GM18907 (cell line): Measurements from ENCODE around the gene UNC5C.

Source experiments
- ATAC-seq: cut with Tn5 transposase; IDR thresholded peaks from one replicate; pipeline ENCODE4 v1.9.1; 2021; ENCODE audit warnings: mild to moderate bottlenecking, moderate library complexity; ENCODE audit not compliant: unreplicated experiment

The UNC5C gene

DNA sequence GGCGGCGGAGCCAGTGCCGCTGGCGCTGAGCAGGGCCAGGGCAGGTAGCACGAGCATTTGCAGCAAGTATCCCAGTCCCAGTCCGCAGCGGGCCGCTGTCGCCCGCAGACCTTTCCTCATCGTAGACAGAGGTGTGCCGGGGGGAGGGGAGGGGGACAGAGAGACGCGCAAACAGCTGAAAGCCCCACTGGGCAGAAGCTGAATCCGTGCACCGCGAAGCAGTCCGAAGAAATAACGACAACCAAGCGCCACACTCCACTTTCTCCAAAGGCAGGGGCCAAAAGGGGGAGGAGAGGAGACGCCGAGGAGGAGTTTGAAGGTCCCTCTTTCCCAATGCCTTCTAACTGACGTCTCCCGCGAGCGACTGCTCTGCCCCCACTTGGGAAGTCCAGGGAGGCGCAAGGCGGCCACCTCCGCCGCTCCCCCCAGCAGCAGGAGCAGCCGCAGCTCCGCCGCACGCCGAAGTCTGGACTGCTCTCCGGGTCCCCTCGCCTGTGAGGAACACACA lies at the start of gene UNC5C:
Gene UNC5C (minus strand): TSS at position 236 of the 508 bp plus-strand sequence.
- peak; percentile 6 for ATAC-seq

DNA sequence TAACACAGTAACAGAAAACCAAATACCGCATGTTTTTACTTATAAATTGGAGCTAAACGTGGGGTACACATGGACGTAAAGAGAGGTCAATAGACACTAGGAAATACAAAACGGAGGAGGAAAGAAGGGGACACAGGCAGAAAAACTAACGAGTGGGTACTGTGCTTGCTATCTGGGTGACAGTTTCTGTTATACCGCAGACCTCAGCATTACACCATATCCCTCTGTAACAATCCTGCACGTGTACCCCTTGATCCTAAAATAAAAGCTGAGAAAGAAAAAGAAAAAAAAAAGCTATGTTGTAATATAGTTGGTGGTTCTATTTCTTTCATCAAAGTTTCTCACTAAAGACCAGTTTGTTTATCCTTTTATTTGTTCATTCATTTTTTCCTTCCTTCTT lies 47.9 kb upstream of the UNC5C start:
- ATAC-seq = no peak

DNA sequence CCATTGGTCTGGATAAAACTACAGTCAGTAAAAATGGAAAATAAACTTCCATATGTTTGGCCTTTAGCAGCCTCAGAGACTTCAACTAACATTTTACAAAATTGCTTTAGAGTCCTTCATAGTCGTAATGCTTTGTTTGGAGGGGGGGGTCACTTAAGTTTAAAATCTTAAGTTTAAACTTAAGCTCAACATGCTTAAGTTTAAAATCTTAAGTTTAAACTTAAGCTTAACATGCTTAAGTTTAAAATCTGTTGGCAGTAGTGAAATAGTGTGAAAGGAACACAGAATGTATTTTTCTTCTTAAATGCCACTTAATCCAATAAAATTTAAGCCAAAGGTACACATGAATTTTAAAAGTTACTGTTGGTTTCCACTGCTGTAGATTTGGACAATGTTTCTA lies 45.9 kb upstream of the UNC5C start:
- no peak for ATAC-seq

DNA sequence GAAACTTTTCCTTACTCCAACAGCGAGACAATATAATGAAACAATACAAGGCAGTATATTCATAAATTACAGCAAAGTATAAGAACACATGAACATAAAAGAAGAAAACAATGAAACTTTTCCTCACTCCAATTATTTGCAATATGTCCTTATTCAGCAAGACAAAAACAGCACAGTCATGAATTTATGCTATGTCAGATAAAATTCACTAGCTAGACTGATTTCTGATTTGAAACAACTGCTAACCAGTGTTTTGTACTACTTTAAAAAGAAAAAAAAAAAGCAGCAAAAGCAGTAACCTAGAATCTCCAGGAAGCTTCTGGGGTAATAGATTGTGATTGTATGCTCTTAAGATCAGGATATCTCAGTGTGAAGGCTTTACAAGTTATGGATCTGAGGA lies 45.2 kb upstream of the UNC5C start:
- no peak for ATAC-seq

DNA sequence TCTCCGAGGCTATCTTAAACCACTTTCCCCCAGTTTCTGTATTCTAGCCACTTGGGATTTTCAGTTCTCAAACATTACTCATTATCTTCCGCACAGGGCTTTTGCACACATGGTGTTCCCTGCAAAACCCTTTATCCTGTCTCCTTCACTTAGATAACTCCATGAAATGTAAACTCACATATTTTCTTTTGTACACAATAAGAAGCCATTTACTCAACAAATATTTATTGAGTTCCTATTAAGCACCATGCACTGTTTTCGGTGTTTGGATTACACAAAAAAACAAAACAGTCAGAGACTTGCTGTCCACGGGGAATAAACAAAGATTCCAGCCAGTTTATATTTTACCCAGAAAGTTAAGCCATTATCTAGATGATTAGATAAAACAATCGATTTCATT lies 42.5 kb upstream of the UNC5C start:
- ATAC-seq = no peak

DNA sequence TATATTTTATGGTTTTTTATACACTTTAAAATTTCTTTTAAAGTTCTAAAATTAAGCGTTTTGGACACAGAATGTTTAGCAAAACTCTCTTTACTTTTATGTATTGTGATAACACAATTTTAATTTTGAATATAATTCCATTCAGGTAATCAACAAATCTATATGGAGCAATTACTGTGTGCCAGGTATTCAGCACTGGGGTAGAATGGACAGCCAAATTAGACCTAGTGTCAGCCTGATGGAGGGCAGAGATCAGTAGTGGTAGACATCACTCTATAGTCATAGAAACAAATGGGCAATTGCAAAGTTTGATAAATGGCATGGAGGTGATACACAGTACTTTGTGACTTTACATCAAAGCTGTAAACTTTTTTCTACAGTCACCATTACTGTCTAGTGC lies 41.8 kb upstream of the UNC5C start:
- no peak for ATAC-seq

DNA sequence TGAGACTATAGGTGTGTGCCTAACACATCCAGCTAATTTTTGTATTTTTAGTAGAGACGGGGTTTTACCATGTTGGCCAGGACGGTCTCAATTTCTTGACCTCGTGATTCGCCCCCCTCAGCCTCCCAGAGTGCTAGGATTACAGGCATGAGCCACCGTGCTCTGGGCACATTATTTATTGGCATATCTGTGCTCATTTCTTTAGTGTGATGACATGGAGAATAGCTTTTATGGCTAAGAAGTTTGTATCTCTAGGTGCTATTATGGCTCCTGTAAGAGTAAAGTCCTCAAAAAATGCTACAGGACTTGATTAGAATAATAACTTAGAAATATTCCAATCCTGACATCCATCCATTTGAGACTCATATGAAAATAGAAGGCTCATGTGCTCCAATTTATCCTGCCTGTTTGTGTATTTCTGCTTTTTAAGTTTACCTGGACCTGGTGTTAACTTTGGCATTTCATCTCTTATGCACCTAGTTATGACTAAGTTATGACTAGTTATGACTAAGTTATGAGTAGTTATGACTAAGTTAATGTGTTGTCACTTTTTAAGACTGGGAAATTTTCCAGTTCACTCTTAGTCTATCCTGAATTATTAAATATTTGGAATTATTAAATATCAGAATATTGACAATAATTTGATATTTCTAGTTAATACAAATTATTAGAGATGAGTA lies 36.4 kb upstream of the UNC5C start:
- ATAC-seq = no peak

DNA sequence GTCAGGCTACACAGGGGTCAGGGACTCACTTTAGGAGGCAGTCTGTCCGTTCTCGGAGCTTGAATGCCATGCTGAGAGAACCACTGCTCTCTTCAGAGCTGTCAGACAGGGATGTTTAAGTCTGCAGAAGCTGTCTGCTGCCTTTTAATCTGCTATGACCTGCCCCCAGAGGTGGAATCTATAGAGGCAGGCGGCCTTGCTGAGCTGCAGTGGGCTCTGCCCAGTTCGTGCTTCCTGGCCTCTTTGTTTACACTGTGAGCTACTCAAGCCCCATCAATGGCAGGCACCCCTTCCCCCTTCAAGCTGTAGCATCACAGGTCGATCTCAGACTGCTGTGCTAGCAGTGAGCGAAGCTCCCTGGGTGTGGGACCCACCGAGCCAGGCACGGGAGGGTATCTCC lies 31.5 kb upstream of the UNC5C start:
- no peak for ATAC-seq

DNA sequence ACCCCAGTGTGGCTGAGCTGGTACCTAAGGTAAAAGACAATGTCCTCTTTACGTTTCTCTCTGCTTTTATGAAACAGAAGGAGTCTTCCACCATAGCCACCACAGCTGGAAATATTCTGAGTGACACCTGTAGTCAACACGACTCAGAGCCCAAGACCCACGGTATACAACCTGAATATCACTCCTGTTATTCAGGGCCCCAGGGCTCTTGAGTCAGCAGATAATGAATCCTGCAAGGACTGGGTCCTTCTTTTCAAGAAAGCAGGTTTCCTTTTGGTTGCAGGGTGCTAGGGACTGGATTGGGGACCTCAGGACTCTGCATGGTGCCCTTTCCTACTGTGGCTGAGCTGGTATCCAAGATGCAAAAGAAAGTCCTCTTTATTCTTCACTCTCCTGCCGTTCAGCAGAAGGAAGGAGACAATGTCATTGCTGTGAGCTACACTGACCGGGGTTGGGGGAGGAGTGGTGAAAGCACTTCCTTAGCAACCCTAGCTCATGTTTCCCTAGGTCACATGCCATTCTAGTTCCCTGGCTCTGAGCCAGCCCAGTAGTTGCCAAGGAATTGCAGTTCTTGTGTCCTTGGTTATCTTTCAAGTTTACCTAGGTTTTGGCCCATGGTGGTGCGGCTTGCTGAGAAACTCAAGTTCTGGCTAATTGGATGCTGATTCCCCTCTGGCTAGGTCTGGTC lies 23.7 kb upstream of the UNC5C start:
- ATAC-seq = no peak

DNA sequence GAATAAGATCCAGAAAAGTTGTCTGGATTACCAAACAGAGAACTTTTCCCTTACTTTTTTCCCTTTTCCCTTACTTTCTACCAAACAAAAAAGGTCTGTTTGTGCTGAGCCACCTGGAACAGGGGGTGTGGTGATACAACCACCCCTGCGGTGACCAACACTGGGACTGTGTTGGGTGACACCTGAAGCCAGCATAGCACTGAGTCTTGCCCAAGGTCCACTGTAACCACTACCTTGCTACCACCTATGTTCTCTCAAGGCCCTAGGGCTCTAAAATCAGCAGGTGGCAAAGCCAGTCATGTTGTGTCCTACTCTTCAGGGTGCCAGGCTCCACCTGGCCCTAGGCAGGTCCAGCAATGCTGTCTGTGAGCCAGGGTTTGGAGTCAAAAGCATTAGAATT lies 22.8 kb upstream of the UNC5C start:
- no peak for ATAC-seq

DNA sequence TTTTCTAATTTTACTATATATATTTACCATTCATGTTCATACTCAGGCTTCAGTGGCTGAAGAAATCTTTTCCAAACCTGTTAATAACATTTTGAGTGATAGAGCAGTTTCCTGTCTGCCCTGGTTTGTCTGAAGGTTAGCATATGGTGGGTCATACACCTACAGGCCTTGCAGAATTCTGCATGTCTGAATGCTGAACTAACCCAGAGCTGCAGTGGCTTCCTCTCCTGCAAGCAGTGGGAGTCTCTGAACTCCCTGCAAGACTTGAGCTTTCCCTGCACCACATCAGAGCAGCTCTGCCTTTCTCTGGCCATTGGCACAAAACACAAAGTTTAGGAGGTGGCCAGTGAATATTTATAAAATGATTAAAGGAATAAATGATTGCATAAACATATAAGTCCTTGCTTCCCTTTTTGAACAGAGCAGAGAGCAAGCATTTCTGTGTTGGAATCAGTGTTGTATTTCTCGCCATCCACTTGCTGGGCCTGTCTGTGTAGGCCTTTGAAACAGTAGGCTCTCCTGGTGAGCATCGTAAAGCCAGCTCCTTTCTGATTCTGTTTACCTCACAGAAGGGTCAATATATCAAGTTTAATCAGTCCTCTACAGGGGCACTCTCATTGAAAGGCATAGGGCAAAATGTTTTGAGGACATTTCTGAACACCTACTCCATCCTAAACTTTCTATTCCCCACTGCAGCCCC lies 15.0 kb upstream of the UNC5C start:
- ATAC-seq = no peak

DNA sequence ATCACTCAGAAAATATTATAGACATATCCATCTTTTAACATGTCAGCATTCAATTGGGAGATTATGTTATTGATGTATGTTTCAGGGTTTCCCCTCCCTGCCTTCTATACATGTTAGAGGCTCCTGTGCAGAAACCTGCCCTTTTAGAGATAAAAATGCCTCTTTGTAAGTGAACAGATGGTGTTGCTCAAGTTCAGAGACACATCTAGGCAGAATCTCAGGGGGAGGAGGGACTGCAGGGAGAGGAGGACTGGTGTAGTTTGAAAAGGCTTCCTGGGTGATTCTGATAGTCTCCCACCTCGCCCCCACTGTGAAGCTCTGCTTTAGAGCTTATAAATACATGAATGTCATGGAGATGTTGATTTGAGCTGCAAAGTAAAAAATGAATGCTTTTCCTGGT lies 12.0 kb upstream of the UNC5C start:
- ATAC-seq = no peak

DNA sequence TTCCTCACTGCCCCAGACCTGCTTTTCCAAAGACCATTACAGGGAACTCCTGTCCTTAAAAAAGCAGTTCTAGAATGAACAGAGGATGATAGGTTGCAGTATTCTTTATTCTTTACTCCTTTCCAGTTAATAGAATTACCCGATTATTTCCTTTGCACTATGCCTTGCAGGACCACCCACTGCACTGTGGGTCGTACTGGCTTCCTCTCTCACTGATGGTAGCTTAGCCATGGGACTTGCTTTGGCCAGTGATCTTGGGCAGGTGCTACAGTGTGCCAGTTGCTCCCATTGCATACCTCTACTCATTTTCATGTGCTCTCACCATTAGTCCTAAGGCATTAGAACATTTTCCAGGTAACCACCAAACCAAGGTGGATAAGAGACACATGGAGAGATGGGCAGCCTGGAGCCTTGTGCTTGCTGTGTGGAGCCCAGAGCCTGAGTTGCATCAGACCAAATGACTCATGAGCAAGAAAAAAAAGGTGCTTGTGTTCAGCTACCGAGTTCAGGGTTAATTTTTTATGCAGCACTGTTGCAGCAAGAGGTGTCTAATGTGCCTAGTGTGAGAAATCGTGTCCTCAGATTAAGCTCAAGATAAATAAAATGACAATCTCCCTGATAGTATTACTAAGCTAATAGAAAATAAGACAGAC lies 7.6 kb upstream of the UNC5C start:
- no peak for ATAC-seq

DNA sequence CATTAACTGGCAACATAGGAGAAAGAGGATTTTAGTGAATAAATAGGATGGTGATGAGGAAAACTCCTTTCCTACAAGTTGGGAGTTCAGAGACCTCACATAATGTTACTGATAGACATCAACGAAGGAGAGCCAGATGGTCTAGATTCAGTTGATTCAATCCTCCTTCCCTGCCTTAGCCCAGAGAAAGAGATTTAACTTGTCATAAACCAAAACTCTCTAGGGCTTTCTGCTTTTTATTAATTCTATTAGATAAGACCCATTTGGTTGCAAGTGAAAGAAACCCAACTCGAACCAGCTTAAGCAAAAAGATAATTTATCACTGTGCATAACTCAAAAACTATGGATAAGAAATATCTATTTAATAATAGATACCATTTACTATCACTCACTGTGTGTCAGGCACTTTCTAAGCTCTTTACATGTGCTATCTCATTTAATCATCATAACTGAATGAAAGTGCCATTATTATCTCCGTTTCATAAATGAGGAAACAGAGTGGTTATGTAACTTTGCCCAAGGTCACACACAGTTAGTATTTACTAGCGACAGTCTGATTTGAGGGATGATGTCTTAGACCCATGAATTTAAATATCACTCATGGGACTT lies 4.3 kb upstream of the UNC5C start:
- ATAC-seq = no peak

DNA sequence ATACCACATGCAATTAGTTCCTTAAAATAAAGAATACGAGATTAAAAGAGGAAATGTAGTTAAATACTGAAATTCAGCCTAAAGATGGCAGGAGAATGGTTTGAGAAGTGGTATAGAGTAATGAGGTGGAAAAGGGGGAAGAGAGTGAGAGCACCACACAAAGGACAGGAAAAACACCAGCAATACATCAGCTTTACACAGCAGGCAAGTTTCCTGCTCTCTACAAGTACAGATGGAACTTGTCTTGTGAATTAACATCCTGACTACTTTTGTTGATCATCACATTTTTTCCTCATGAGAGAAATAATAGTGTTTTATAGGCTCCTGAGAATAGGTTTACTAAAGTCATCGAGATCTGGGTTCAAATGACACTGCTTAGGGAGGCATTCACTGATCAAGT lies 2.9 kb upstream of the UNC5C start:
- no peak for ATAC-seq

DNA sequence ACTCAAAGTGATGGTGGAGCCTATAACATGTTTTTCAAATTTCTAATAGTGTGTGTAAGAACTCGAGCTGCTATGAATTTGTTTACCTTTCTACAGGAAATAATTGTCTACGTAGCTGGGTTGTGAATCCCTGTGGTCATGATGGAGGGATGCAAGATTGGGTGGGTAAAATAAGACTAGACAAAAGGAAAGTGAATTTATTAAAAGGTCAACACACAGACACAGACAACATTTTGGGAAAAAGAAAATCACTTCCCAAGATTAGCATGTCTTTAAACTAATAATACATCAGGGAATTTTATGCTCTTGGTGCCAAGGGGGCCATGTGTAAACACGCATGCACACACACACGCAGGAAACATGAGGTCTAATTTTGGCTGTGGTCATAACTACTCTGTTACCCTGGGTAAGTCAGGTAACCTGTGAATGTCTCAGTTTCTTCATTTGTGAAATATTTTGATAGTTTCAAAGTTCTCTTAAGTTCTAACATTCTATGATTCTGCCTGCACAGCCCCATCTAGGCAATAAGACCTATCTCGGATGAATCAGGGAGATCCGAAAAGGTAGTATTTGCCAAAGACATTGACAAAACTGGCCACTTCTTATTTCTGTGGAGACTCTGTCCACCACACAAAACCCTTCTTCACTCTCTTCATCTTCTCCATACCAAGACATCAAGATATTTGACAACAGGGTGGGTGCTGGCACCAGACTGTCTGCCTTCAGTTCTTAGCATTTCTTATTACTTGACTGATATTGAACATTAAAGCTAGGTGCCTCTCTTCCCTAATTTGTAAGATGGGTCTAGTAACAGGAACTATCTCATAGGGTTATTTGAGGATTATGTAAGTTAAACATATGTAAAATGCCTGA lies 1.6 kb upstream of the UNC5C start:
- ATAC-seq = no peak

DNA sequence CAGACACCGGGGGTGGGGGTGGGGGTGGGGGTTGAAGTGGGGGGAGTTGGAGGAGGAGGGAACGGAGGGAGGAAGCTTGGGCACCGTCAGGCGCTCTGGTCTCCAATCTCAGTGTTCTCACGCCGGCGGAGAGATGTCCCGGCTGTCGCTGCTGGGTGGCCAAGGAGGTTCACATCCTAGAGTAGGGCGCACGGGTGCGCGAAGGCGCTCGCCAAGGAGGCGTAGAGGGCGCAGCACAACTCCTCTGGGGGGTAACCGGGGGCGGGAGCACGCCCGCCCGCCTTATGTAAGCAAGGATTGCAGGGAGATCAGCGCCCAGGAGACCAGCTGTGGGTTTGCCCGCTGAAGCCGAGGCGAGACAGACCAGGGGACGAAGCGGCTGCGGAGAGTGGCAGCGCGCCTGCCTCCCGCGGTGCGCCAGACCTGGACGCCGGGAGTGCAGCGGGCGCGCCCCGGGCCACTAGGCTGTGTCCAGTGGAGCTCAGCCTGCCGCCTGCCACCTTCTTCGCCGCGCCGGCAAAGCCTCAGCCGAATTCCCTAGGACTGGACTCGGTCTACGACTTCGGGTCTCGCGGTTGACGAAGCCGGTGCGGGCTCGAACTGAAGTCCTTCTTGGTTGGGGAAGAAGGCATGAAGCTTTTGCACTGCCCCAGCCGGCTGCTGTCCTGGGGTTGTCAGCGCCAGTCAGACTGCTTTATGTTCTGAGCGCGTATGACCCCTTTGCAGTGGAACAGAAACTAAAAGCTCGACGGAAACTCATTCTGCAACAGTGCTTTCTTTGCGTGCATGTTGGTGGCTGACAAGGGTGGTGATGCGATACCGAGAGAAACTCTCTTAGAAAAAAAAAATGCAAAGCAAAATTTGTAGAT lies 707 bp upstream of the UNC5C start:
- ATAC-seq = peak; percentile 96

DNA sequence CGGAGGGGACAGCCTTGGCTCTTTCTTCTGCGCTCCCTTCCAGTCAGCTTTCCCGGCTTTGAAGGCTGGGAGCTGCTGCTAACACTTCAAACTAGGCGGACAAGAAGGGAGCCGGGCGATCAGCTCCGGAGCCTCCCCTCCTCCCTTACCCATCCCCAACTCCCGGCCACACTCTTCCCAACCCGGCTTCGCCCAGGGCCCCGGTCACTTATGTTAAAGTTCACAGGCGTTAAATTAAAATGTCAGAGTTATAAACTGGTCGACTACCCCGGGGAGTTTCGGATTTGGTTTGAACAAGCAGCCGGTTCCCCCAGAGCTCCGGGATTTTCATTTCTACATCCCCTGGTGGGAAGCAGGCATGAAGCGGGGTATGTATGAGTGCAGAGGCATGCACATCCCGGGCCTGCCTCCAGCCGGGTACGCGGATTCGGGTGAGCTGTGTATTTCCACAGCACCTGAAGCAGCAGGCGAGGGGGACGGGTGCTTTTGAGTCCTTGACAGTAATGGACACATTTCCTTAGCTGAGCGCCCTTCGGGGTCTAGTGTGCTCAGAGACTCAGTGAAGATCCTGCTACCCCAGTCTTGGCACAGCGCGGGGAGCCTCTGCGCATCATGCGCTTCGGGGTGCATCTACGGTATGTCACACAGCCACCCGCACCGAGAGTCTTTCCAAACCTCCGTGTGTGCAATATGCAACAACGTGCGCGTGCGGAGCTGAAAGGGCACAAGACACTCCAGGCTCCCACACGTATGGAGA lies 880 bp downstream of the UNC5C start:
- no peak for ATAC-seq
